Measurements from ENCODE around the gene LHFPL2. TPM values are rescaled to one million over a fixed set of nuclear protein-coding genes. Genes with fewer than 3 reads are reported as not detected.

LHFPL2 gene
- total RNA-seq, 2 donors from 2014 or later, result 15.5 to 18.7 TPM

GRCh38 chr5:78530342-78531096 lies 118.1 kb downstream of the LHFPL2 start:
- intact Hi-C loops (cut with DNase I), result no loop called here

GRCh38 chr5:78527925-78528324 lies 120.6 kb downstream of the LHFPL2 start:
- DNase-seq, result no peak
- no peak for TF ChIP-seq CTCF (IDR thresholded peaks at IDR 0.05)
- TF ChIP-seq POLR2A (IDR thresholded peaks at IDR 0.05), result no peak
- H3K36me3 ChIP-seq (replicated peaks in 1 of 2; ENCODE audit: insufficient read depth in 1 of 2, low read depth in 2 of 2), result no peaks in the 10 kb centered on the region
- peak overlapping the region in 2 of 4 donors; percentile 31 to 42 for H3K27ac ChIP-seq
- WGBS, 2 donors, result 74 to 89% methylated on average over 3 of the region's 3 CpGs
- H3K4me3 ChIP-seq, result no peak overlapping the region
- no peaks in the 10 kb centered on the region for H3K27me3 ChIP-seq
- intact Hi-C loops (cut with DNase I), result no loop called here
- H3K4me1 ChIP-seq, result peaks cover 12% of the 10 kb centered on the region
- ATAC-seq, result no peak
- H3K9me3 ChIP-seq, result no peaks in the 10 kb centered on the region

More at GRCh38 chr5:78530342-78531096, 118.1 kb downstream of the LHFPL2 start:
- no peak for TF ChIP-seq CTCF (IDR thresholded peaks at IDR 0.05)
- TF ChIP-seq POLR2A (IDR thresholded peaks at IDR 0.05), result no peak
- ATAC-seq (peak; percentile 74), DNase-seq (peak in 2 of 4 donors; percentile 38 to 70)
- peak overlapping the region in 2 of 4 donors; percentile 56 to 66 for H3K27ac ChIP-seq
- no peak overlapping the region for H3K4me3 ChIP-seq
- no peaks in the 10 kb centered on the region for H3K9me3 ChIP-seq
- no peaks in the 10 kb centered on the region for H3K27me3 ChIP-seq
- 43 to 54% methylated on average over 3 of the region's 3 CpGs for WGBS, 2 donors
- H3K4me1 ChIP-seq, result peaks cover 18% of the 10 kb centered on the region
- H3K36me3 ChIP-seq (replicated peaks in 1 of 2; ENCODE audit: insufficient read depth in 1 of 2, low read depth in 2 of 2), result no peaks in the 10 kb centered on the region

GRCh38 chr5:78527054-78527859 lies 121.3 kb downstream of the LHFPL2 start:
- TF ChIP-seq CTCF (IDR thresholded peaks at IDR 0.05) (no peak), POLR2A (IDR thresholded peaks at IDR 0.05) (no peak)
- Histone ChIP-seq H3K4me1 (peaks cover 12% of the 10 kb centered on the region), H3K27me3 (no peaks in the 10 kb centered on the region), H3K36me3 (replicated peaks in 1 of 2; ENCODE audit: insufficient read depth in 1 of 2, low read depth in 2 of 2) (no peaks in the 10 kb centered on the region), H3K27ac (peak overlapping the region in 2 of 4 donors; percentile 31 to 42), H3K4me3 (no peak overlapping the region), H3K9me3 (no peaks in the 10 kb centered on the region)
- DNase-seq, result peak; percentile 60 to 83 (median 69)
- 50 to 68% methylated on average over 9 of the region's 9 CpGs for WGBS, 2 donors
- ATAC-seq, result peak; percentile 89
- intact Hi-C loops (cut with DNase I), result no loop called here

- Histone ChIP-seq H3K4me1 (peaks cover 19% of the 10 kb centered on the region), H3K9me3 (no peaks in the 10 kb centered on the region), H3K36me3 (replicated peaks in 1 of 2; ENCODE audit: insufficient read depth in 1 of 2, low read depth in 2 of 2) (no peaks in the 10 kb centered on the region), H3K27me3 (no peaks in the 10 kb centered on the region), H3K4me3 (no peak overlapping the region), H3K27ac (no peak overlapping the region)
- intact Hi-C loops (cut with DNase I), result no loop called here
- 94 to 95% methylated on average over 7 of the region's 7 CpGs for WGBS, 2 donors
- no peak for DNase-seq
- TF ChIP-seq CTCF (IDR thresholded peaks at IDR 0.05), result no peak
- TF ChIP-seq POLR2A (IDR thresholded peaks at IDR 0.05), result no peak
- no peak for ATAC-seq
These were observed 122.5 kb downstream of the LHFPL2 start for GRCh38 chr5:78526049-78526525.

Measured in body of pancreas (tissue), 4 donors.